Measurements from ENCODE around the gene ZNF496.
"Not testable (repeated sequence)": the region's sequence is repeated elsewhere in the genome, so short reads cannot be mapped to it uniquely, and the experiment has no call there.

The ZNF496 gene

GRCh38 chr1:247331525-247332214 lies at the start of gene ZNF496:
Gene ZNF496 (minus strand): TSS chr1:247331867. CDS start chr1:247329578, 2,289 bp downstream.
- peak; percentile 90 for DNase-seq (ENCODE audit: low spot score)

GRCh38 chr1:247378334-247379073 lies 46.8 kb upstream of the ZNF496 start:
- no peak for DNase-seq (ENCODE audit: low spot score)

- not testable (repeated sequence) for DNase-seq (ENCODE audit: low spot score)
Observed at GRCh38 chr1:247377656-247378055, 46.0 kb upstream of the ZNF496 start.

- no peak for DNase-seq (ENCODE audit: low spot score)
Observed at GRCh38 chr1:247376659-247377058, 45.0 kb upstream of the ZNF496 start.

- DNase-seq (ENCODE audit: low spot score): no peak
Observed at GRCh38 chr1:247375747-247376146, 44.1 kb upstream of the ZNF496 start.

GRCh38 chr1:247374651-247375334 lies 43.1 kb upstream of the ZNF496 start:
- not testable (repeated sequence) for DNase-seq (ENCODE audit: low spot score)

- DNase-seq (ENCODE audit: low spot score): peak; percentile 51
Observed at GRCh38 chr1:247373721-247374141, 42.1 kb upstream of the ZNF496 start.

- no peak for DNase-seq (ENCODE audit: low spot score)
Observed at GRCh38 chr1:247371801-247372259, 40.2 kb upstream of the ZNF496 start.

GRCh38 chr1:247370786-247371732 lies 39.4 kb upstream of the ZNF496 start:
- no peak for DNase-seq (ENCODE audit: low spot score)

- DNase-seq (ENCODE audit: low spot score): no peak
Observed at GRCh38 chr1:247368490-247369145, 37.0 kb upstream of the ZNF496 start.

- no peak for DNase-seq (ENCODE audit: low spot score)
Observed at GRCh38 chr1:247367786-247368422, 36.2 kb upstream of the ZNF496 start.

GRCh38 chr1:247366926-247367645 lies 35.4 kb upstream of the ZNF496 start:
- no peak for DNase-seq (ENCODE audit: low spot score)

- DNase-seq (ENCODE audit: low spot score): not testable (repeated sequence)
Observed at GRCh38 chr1:247366345-247366744, 34.7 kb upstream of the ZNF496 start.

- DNase-seq (ENCODE audit: low spot score): no peak
Observed at GRCh38 chr1:247365023-247365422, 33.4 kb upstream of the ZNF496 start.

GRCh38 chr1:247363000-247363399 lies 31.3 kb upstream of the ZNF496 start:
- DNase-seq (ENCODE audit: low spot score): not testable (repeated sequence)

- DNase-seq (ENCODE audit: low spot score): no peak
Observed at GRCh38 chr1:247362153-247362552, 30.5 kb upstream of the ZNF496 start.

GRCh38 chr1:247360991-247361731 lies 29.5 kb upstream of the ZNF496 start:
- peak; percentile 56 for DNase-seq (ENCODE audit: low spot score)

GRCh38 chr1:247360116-247360898 lies 28.6 kb upstream of the ZNF496 start:
- DNase-seq (ENCODE audit: low spot score): no peak
